CD4-positive, alpha-beta memory T cell (primary cell): Measurements from ENCODE around the gene L2HGDH. TPM values are rescaled to one million over a fixed set of nuclear protein-coding genes. Genes with fewer than 3 reads are reported as not detected.
A peak's percentile ranks its signal among the peaks of the same experiment; 100 is the strongest.
"Not testable (repeated sequence)": the region's sequence is repeated elsewhere in the genome, so short reads cannot be mapped to it uniquely, and the experiment has no call there.

Source experiments
- CTCF ChIA-PET: fragments of 350-600 bp; sonication (Branson Sonifier 250); formaldehyde crosslinking; loops from one replicate; lab custom pipeline; 2021; ENCODE audit warnings: inconsistent platforms; ENCODE audit not compliant: partially characterized antibody; lab: Charles Lee
- POLR2A ChIA-PET: fragments of 350-600 bp; sonication (Branson Sonifier 250); formaldehyde crosslinking; loops from one replicate; lab custom pipeline; 2021; ENCODE audit not compliant: partially characterized antibody; lab: Charles Lee
- DNase-seq, 5 donors: peaks; one replicate each; pipeline versions ENCODE4 v3.0.0 to v3.0.0-alpha.2; 2020 to 2022; ENCODE audit warnings: mixed read lengths in 1 of 5
- H3K27ac ChIP-seq: one replicate; pipeline ENCODE4 v1.7.0; 2013; ENCODE audit warnings: low read depth, low read length
- H3K27me3 ChIP-seq: 2 replicates; pipeline ENCODE4 v1.7.0; 2013; ENCODE audit warnings: mild to moderate bottlenecking, low read length, moderate library complexity; ENCODE audit not compliant: insufficient read depth
- H3K36me3 ChIP-seq: 2 replicates; pipeline ENCODE4 v1.7.0; 2013; ENCODE audit warnings: mild to moderate bottlenecking, low read length, moderate library complexity; ENCODE audit not compliant: insufficient read depth
- H3K4me1 ChIP-seq: 2 replicates; pipeline ENCODE4 v1.7.0; 2013; ENCODE audit warnings: mild to moderate bottlenecking, low read length, moderate library complexity; ENCODE audit not compliant: insufficient read depth
- H3K4me3 ChIP-seq, 2 donors: one replicate each; pipeline ENCODE4 v1.7.0; 2013; ENCODE audit warnings: low read length in 2 of 2, mild to moderate bottlenecking in 1 of 2
- H3K9me3 ChIP-seq, 2 donors: one replicate each; pipeline ENCODE4 v1.7.0; 2013; ENCODE audit warnings: low read length in 2 of 2, control low read depth in 1 of 2; ENCODE audit not compliant: control insufficient read depth in 1 of 2
- H3K27ac Mint-ChIP-seq, 7 donors: one replicate each; pipeline ENCODE4 v1.8.0; 2020 to 2021; ENCODE audit warnings: mixed read lengths in 7 of 7, mild to moderate bottlenecking in 6 of 7, inconsistent platforms in 3 of 7, moderate library complexity in 3 of 7
- H3K27me3 Mint-ChIP-seq, 2 donors: one replicate each; pipeline ENCODE4 v1.8.0; 2020 to 2021; ENCODE audit warnings: mixed read lengths in 2 of 2
- H3K36me3 Mint-ChIP-seq, 2 donors: one replicate each; pipeline ENCODE4 v1.8.0; 2020 to 2021; ENCODE audit warnings: mixed read lengths in 2 of 2, inconsistent platforms in 1 of 2, mild to moderate bottlenecking in 1 of 2
- H3K4me1 Mint-ChIP-seq, 4 donors: one replicate each; pipeline ENCODE4 v1.8.0; 2020 to 2021; ENCODE audit warnings: mixed read lengths in 4 of 4, mild to moderate bottlenecking in 1 of 4
- H3K4me3 Mint-ChIP-seq, 8 donors: one replicate each; pipeline ENCODE4 v1.8.0; 2020 to 2021; ENCODE audit warnings: mixed read lengths in 8 of 8, mild to moderate bottlenecking in 7 of 8, moderate library complexity in 6 of 8, inconsistent platforms in 3 of 8
- H3K9me3 Mint-ChIP-seq, 8 donors: one replicate each; pipeline ENCODE4 v1.8.0; 2020 to 2021; ENCODE audit warnings: mixed read lengths in 8 of 8, mild to moderate bottlenecking in 5 of 8, inconsistent platforms in 3 of 8, moderate library complexity in 1 of 8
- intact Hi-C: fragments of 100-400 bp; cut with micrococcal nuclease; formaldehyde crosslinking; loops from one replicate; pipeline ENCODE4 v1.15.1; 2023
- polyA plus RNA-seq, 2 donors: library from polyadenylated mRNA; unstranded; fragments of 300-500 nt; fragmentation: Illumina TruSeq; gene quantifications; one replicate each; pipeline ENCODE4 v1.2.3, GENCODE V29; 2021
- total RNA-seq, 2 experiments: library from RNA; stranded (reverse); gene quantifications; one replicate each; pipeline ENCODE4 v1.2.3, GENCODE V29; 2021

The L2HGDH gene
- total and polyA plus RNA-seq, 4 experiments from 2014 or later = 3.0 to 6.1 (median 5.2) TPM

- H3K36me3 ChIP-seq, H3K4me3 Mint-ChIP-seq, H3K27ac ChIP-seq, intact Hi-C loops, H3K9me3 ChIP-seq, H3K27me3 Mint-ChIP-seq, H3K27ac Mint-ChIP-seq, H3K4me3 ChIP-seq, H3K9me3 Mint-ChIP-seq, H3K27me3 ChIP-seq, DNase-seq, H3K4me1 ChIP-seq, H3K4me1 Mint-ChIP-seq: not testable (repeated sequence)
- ChIA-PET CTCF (interaction anchor here (0.8 to 1.6 kb wide), 3 partner anchors 9 to 13 kb away, joined by 3 to 4 read pairs (median 4); no protein-coding TSS in a partner anchor), POLR2A (interaction anchor here (1.6 kb wide), 1 partner anchor 13 kb away, joined by 3 read pairs; no protein-coding TSS in a partner anchor)
- peaks cover 38 to 53% of the 10 kb centered on the region in 2 donors for H3K36me3 Mint-ChIP-seq
Observed at GRCh38 chr14:50356283-50356682, 44.3 kb upstream of the L2HGDH start.

GRCh38 chr14:50355692-50356091, 43.7 kb upstream of the L2HGDH start:
- Histone ChIP-seq H3K27me3 (no peaks in the 10 kb centered on the region), H3K9me3 (no peaks in the 10 kb centered on the region), H3K4me1 (no peaks in the 10 kb centered on the region), H3K36me3 (peaks cover 6% of the 10 kb centered on the region), H3K27ac (no peak overlapping the region), H3K4me3 (no peak overlapping the region)
- CTCF ChIA-PET = interaction anchor here (0.8 to 1.6 kb wide), 3 partner anchors 8 to 14 kb away, joined by 3 to 4 read pairs (median 4); no protein-coding TSS in a partner anchor
- POLR2A ChIA-PET = interaction anchor here (1.1 to 1.6 kb wide), 2 partner anchors 10 to 14 kb away, joined by 3 read pairs; no protein-coding TSS in a partner anchor
- no peak overlapping the region for H3K4me3 Mint-ChIP-seq
- DNase-seq = no peak
- H3K27me3 Mint-ChIP-seq = no peaks in the 10 kb centered on the region
- H3K4me1 Mint-ChIP-seq = peaks cover 4 to 7% (median 5%) of the 10 kb centered on the region in 4 donors
- intact Hi-C loops = no loop called here
- peak overlapping the region in 1 of 7 donors; percentile 14 for H3K27ac Mint-ChIP-seq
- no peaks in the 10 kb centered on the region for H3K9me3 Mint-ChIP-seq
- H3K36me3 Mint-ChIP-seq = peaks cover 36 to 55% of the 10 kb centered on the region in 2 donors

GRCh38 chr14:50354527-50354926, 42.5 kb upstream of the L2HGDH start:
- Mint-ChIP-seq H3K4me3 (no peak overlapping the region), H3K36me3 (peaks cover 36 to 55% of the 10 kb centered on the region in 2 donors), H3K27ac (no peak overlapping the region), H3K4me1 (no peaks in the 10 kb centered on the region), H3K9me3 (no peaks in the 10 kb centered on the region), H3K27me3 (no peaks in the 10 kb centered on the region)
- DNase-seq = no peak
- Histone ChIP-seq H3K4me3 (no peak overlapping the region), H3K9me3 (no peaks in the 10 kb centered on the region), H3K27me3 (no peaks in the 10 kb centered on the region), H3K27ac (no peak overlapping the region), H3K36me3 (peaks cover 6% of the 10 kb centered on the region), H3K4me1 (no peaks in the 10 kb centered on the region)
- POLR2A ChIA-PET = no interaction called here
- CTCF ChIA-PET = no interaction called here
- intact Hi-C loops = no loop called here

- Mint-ChIP-seq H3K36me3 (peaks cover 31 to 54% of the 10 kb centered on the region in 2 donors), H3K4me3 (no peak overlapping the region)
- CTCF ChIA-PET = no interaction called here
Observed at GRCh38 chr14:50353126-50353525, 41.1 kb upstream of the L2HGDH start.

GRCh38 chr14:50352584-50352983, 40.6 kb upstream of the L2HGDH start:
- H3K4me3 Mint-ChIP-seq = no peak overlapping the region
- peaks cover under 1% of the 10 kb centered on the region for H3K36me3 ChIP-seq
- H3K27ac ChIP-seq = no peak overlapping the region
- H3K4me1 ChIP-seq = no peaks in the 10 kb centered on the region
- ChIA-PET POLR2A (interaction anchor here (1.0 kb wide), 1 partner anchor 10 kb away, joined by 3 read pairs; no protein-coding TSS in a partner anchor), CTCF (no interaction called here)
- H3K27me3 ChIP-seq = no peaks in the 10 kb centered on the region
- H3K27me3 Mint-ChIP-seq = no peaks in the 10 kb centered on the region
- DNase-seq = no peak
- peaks cover 27 to 48% of the 10 kb centered on the region in 2 donors for H3K36me3 Mint-ChIP-seq
- H3K27ac Mint-ChIP-seq = peak overlapping the region in 1 of 7 donors; percentile 17
- no peaks in the 10 kb centered on the region for H3K4me1 Mint-ChIP-seq
- intact Hi-C loops = no loop called here
- H3K9me3 ChIP-seq = no peaks in the 10 kb centered on the region
- H3K9me3 Mint-ChIP-seq = no peaks in the 10 kb centered on the region
- H3K4me3 ChIP-seq = no peak overlapping the region

More at GRCh38 chr14:50353126-50353525, 41.1 kb upstream of the L2HGDH start:
- H3K27ac ChIP-seq = no peak overlapping the region
- H3K9me3 Mint-ChIP-seq = no peaks in the 10 kb centered on the region
- no peaks in the 10 kb centered on the region for H3K4me1 ChIP-seq
- no peak for DNase-seq
- no peak overlapping the region for H3K27ac Mint-ChIP-seq
- no peaks in the 10 kb centered on the region for H3K4me1 Mint-ChIP-seq
- no peak overlapping the region for H3K4me3 ChIP-seq
- H3K27me3 ChIP-seq = no peaks in the 10 kb centered on the region
- intact Hi-C loops = no loop called here
- POLR2A ChIA-PET = no interaction called here
- H3K36me3 ChIP-seq = peaks cover 6% of the 10 kb centered on the region
- no peaks in the 10 kb centered on the region for H3K9me3 ChIP-seq
- no peaks in the 10 kb centered on the region for H3K27me3 Mint-ChIP-seq

GRCh38 chr14:50350975-50351374, 38.9 kb upstream of the L2HGDH start:
- ChIA-PET POLR2A (no interaction called here), CTCF (interaction anchor here (1.4 to 1.8 kb wide), 2 partner anchors 8 to 30 kb away, joined by 5 to 7 read pairs; no protein-coding TSS in a partner anchor)
- Histone ChIP-seq H3K36me3 (no peaks in the 10 kb centered on the region), H3K27ac (no peak overlapping the region), H3K9me3 (no peaks in the 10 kb centered on the region), H3K27me3 (no peaks in the 10 kb centered on the region), H3K4me3 (no peak overlapping the region), H3K4me1 (no peaks in the 10 kb centered on the region)
- Mint-ChIP-seq H3K36me3 (peaks cover 14 to 34% of the 10 kb centered on the region in 2 donors), H3K27ac (no peak overlapping the region), H3K27me3 (no peaks in the 10 kb centered on the region), H3K4me3 (no peak overlapping the region), H3K9me3 (no peaks in the 10 kb centered on the region), H3K4me1 (no peaks in the 10 kb centered on the region)
- no peak for DNase-seq
- intact Hi-C loops = no loop called here

- no peaks in the 10 kb centered on the region for H3K4me1 ChIP-seq
- no peaks in the 10 kb centered on the region for H3K9me3 ChIP-seq
- H3K36me3 Mint-ChIP-seq = peaks cover 10 to 25% of the 10 kb centered on the region in 2 donors
- H3K27me3 Mint-ChIP-seq = no peaks in the 10 kb centered on the region
- no peaks in the 10 kb centered on the region for H3K36me3 ChIP-seq
- no peak overlapping the region for H3K4me3 Mint-ChIP-seq
- H3K4me1 Mint-ChIP-seq = peaks cover 0 to 4% (median 2%) of the 10 kb centered on the region in 4 donors
- H3K27ac Mint-ChIP-seq = peak overlapping the region in 1 of 7 donors; percentile 29
- no peak overlapping the region for H3K27ac ChIP-seq
- POLR2A ChIA-PET = no interaction called here
- CTCF ChIA-PET = interaction anchor here (1.3 kb wide), 1 partner anchor 20 kb away, joined by 3 read pairs; no protein-coding TSS in a partner anchor
- no peaks in the 10 kb centered on the region for H3K27me3 ChIP-seq
- intact Hi-C loops = no loop called here
- no peak for DNase-seq
- H3K4me3 ChIP-seq = no peak overlapping the region
- no peaks in the 10 kb centered on the region for H3K9me3 Mint-ChIP-seq
Observed at GRCh38 chr14:50348933-50349332, 36.9 kb upstream of the L2HGDH start.
